Measurements from ENCODE around the gene ALG9.
A peak's percentile ranks its signal among the peaks of the same experiment; 100 is the strongest.
"Not testable (repeated sequence)": the region's sequence is repeated elsewhere in the genome, so short reads cannot be mapped to it uniquely, and the experiment has no call there.

ALG9 gene, protein sequence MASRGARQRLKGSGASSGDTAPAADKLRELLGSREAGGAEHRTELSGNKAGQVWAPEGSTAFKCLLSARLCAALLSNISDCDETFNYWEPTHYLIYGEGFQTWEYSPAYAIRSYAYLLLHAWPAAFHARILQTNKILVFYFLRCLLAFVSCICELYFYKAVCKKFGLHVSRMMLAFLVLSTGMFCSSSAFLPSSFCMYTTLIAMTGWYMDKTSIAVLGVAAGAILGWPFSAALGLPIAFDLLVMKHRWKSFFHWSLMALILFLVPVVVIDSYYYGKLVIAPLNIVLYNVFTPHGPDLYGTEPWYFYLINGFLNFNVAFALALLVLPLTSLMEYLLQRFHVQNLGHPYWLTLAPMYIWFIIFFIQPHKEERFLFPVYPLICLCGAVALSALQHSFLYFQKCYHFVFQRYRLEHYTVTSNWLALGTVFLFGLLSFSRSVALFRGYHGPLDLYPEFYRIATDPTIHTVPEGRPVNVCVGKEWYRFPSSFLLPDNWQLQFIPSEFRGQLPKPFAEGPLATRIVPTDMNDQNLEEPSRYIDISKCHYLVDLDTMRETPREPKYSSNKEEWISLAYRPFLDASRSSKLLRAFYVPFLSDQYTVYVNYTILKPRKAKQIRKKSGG

GRCh38 chr11:111870886-111871692 lies at the start of gene ALG9:
Gene ALG9, minus strand, starts transcription at chr11:111871581. Its CDS starts 99 bp downstream, at chr11:111871482.
- DNase-seq: peak; percentile 85

GRCh38 chr11:111920908-111921307 lies 49.5 kb upstream of the ALG9 start:
- DNase-seq: no peak

DNA sequence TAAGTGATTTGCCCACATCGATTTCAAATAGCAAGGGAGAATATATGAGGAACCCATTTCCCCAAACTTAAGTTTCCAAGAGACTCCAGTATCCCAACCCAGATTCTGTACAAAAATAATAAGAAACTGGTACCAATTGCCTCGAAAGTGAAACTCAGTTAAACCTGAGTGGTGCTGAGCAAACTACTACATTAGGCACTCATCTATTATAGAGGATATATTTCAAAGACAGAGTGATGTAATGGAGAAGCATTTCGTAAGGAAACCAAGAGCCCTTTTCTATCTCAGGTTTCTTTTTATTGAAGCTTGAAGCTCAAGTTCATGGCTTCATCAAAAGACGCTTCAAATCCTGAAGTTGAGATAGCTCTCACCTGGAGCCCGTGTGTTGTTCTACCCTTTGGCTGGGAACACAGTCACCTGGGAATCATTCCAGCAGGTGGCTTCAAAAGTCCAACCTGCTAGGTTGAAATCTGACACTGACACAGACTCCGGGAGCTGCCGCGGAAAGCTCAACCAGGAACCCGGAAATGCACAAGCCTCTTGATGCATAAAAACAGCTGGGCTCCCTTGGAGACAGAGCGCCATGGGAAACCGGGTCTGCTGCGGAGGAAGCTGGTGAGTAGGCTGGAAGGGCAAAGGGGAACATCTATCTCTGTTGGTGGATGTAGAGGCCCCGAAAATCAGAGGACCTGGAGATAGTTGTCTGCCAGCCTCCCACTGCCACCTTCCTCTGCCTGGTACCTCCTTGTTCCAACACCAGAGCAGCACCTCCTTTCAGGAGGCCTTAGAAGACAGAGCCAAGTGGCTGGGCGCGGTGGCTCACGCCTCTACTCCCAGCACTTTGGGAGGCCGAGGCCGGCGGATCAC lies 47.2 kb upstream of the ALG9 start, which contains the start of gene C11orf52:
C11orf52 (plus strand) TSS at position 524 of the 867 bp plus-strand sequence; CDS start at position 584, 60 bp downstream.
- DNase-seq: peak; percentile 94

GRCh38 chr11:111917788-111918187 lies 46.4 kb upstream of the ALG9 start:
- no peak for DNase-seq

- DNase-seq: no peak
Observed at GRCh38 chr11:111917312-111917711, 45.9 kb upstream of the ALG9 start.

DNA sequence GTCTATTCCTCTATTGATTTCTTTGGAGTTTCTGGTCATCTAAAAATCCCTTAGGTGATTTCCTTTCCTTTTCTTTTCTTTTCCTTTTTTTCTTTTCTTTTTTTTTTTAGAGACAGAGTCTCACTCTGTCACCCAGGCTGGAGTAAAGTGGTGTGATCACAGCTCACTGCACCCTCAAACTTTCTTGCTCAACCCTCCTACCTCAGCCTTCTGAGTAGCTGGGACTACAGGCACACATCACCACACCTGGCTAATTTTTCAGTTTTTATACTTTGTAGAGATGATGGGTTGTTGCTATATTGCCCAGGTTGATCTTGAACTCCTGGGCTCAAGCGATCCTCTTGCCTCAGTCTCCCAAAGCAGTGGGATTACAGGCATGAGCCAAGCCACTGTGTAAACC lies 45.4 kb upstream of the ALG9 start:
- DNase-seq: no peak

- DNase-seq: no peak
Observed at GRCh38 chr11:111913997-111914396, 42.6 kb upstream of the ALG9 start.

DNA sequence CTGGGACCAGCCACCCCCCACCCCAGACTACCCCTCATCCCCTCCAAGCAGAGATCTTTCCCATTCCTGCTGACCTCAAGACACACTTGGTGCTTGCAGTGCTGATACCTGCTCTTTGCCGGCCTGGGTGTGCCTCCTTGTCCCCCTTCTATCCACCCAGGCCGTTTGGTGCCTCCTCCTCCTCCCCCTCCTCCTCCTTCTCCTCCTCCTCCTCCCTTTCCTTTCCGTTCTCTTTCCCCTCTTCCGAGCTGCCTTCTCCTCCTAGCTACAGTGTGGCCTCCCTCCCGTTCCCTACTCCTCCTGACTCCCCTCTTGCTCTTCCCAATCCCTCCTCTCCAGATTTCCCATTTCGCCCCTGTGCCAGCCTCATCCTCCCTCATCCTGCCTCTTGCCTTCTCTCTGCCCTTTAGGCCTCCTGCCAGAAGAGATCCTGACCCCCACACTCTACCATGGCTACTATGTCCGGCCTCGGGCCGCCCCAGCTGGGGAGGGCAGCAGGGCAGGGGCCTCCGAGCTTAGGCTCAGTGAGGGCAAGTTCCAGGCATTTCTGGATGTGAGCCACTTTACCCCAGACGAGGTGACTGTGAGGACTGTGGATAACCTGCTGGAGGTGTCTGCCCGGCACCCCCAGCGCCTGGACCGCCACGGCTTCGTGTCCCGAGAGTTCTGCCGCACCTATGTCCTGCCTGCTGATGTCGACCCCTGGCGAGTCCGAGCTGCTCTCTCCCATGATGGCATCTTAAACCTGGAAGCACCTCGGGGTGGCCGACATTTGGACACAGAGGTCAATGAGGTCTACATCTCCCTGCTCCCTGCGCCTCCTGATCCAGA lies 41.9 kb upstream of the ALG9 start:
- DNase-seq: no peak

GRCh38 chr11:111912535-111912934 lies 41.2 kb upstream of the ALG9 start, which contains the start of gene HSPB2:
Gene HSPB2, plus strand, starts transcription at chr11:111912734. Its CDS starts 96 bp downstream, at chr11:111912830.
- no peak for DNase-seq

GRCh38 chr11:111911563-111912401 lies 40.4 kb upstream of the ALG9 start, which contains the start of gene CRYAB:
Gene CRYAB, minus strand, starts transcription at chr11:111911770. Its CDS starts 46 bp downstream, at chr11:111911724.
- DNase-seq: no peak

DNA sequence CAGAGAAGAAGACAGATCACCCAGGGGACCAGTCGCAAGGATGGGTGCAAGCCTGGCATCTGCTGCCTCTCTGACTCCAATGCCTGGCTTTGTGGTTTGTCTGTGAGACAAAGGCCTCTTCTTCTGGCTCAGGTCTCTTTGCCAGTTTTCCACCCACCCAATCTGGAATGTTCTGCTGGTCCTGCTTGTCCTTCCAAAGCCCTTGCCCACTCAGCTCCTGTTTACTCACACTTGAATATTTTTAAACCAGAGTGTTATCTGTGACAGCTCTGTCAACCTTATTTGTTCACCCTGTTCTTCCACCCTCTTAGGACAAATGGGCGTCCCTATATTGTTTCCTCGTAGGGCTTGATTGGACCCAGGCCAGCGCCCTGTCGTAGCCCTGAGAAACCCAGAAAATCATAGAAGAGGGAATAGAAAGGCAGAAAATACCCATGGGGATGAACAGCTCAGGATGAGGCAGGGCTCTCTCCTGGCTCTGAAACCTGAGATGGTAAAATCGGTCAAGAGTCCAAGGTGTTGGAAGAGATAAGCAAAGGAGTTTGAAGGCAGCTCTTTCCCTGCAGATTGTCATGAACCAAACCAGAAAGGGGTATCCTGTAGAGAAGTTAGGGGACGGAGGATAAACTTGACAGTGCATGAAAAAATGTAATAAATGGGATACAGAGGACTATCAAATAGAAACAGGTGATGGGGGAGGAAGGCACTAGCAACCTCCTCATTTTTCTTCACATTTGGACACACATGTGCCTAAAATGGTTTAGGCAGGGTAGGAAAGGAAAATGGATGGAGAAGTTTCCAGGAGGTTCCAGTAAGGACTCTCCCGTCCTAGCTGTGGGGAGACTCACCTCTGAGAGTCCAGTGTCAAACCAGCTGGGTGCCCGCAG lies 39.5 kb upstream of the ALG9 start:
- no peak for DNase-seq

DNA sequence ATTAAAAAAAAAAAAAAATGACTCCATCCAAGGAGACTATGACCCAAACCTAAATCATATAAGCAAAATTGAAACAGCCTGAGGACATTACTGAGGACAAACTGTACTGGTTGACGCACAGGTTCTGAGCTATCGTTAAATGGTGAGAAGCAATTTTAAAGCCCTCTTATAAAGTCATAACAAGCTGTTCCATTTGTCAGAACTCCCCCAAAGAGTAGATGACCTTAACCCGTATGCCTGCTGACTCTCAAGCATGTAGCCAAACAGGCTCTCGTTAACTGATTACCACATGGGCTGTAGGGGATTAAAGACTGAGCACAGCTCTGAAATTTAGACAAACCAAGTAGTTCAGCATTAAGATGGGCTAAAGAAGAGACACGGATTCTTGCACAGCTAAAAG lies 38.0 kb upstream of the ALG9 start:
- no peak for DNase-seq

DNA sequence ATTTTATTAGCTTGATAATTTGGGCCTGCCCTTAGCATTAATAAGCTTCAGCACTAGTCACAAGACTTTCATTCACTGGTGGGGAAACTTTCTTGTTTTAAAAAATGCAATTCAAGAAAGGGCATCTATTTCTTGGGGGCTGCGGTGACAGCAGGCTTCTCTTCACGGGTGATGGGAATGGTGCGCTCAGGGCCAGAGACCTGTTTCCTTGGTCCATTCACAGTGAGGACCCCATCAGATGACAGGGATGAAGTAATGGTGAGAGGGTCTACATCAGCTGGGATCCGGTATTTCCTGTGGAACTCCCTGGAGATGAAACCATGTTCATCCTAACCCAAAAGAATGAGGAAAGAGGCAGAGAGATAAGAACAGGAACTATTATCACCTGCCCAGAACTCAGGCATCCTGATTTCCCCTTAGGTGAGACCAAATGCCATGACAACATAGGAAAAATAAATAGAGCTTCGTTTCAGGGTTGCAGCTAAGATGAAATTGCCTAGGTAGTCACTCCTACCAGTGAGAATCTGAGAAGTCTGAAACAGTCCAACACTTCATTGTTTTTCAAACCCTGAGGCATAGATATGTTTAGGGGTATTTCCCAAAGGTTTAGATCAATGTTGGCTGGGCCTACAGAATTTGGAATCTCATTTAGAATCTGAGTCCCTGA lies 37.4 kb upstream of the ALG9 start:
- DNase-seq: no peak

DNA sequence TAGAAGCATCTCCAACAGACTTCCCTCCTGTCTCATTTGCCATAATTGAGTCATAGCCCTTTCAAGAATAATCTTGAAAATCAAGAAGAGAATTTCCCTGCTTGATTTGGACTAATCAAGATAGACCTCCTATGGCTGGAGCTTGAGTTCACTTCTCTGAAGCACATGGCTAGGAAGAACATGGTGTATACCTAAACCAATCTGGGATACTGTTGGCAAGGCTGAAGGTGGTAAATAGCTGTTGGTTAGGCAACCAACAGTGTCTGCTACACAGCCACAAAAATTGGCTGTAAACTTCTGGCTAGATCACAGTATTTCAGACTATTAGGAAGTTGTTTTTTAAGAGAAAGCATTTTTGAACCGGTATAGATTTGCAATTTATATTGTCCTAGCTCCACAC lies 35.3 kb upstream of the ALG9 start:
- no peak for DNase-seq

DNA sequence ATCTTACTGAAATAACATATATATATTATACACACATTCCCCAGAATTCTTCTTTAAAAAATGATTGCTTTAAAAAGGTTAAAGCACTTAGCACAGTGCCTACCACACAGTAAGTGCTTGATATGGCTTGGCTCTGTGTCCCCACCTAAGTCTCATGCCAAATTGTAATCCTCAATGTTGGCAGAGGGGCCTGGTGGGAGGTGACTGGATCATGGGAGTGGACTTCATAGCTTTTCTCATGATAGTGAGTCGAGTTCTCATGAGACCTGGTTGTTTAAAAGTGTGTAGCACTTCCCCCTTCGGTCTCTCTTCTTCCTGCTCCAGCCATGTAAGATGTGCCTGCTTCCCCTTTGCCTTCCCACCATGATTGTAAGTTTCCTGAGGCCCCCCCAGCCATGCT lies 34.0 kb upstream of the ALG9 start:
- no peak for DNase-seq

- DNase-seq: no peak
Observed at GRCh38 chr11:111886844-111887243, 15.5 kb upstream of the ALG9 start.

- no peak for DNase-seq
Observed at GRCh38 chr11:111886032-111886431, 14.7 kb upstream of the ALG9 start.

- DNase-seq: not testable (repeated sequence)
Observed at GRCh38 chr11:111885053-111885452, 13.7 kb upstream of the ALG9 start.

DNA sequence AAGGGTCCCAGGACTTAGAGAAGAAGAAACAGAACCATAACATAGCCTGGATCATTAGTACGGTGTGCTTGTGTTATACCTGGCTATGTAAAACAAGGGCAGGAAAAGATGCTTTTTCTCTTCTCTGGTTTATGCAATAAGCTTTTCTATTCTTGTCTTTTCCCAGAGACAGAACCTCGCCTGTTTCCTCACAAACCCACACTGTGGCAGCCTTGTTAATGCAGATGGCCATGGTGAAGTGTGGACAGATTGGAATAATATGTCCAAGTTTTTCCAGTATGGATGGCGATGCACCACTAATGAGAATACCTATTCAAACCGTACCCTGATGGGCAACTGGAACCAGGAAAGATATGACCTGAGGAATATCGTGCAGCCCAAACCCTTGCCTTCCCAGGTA lies 10.8 kb upstream of the ALG9 start:
- DNase-seq: no peak

All from NCI-H1105 treated with DMSO at 0.1 percent for 48 hours (cell line).